Measurements from ENCODE around the gene RELN.

Gene RELN

DNA sequence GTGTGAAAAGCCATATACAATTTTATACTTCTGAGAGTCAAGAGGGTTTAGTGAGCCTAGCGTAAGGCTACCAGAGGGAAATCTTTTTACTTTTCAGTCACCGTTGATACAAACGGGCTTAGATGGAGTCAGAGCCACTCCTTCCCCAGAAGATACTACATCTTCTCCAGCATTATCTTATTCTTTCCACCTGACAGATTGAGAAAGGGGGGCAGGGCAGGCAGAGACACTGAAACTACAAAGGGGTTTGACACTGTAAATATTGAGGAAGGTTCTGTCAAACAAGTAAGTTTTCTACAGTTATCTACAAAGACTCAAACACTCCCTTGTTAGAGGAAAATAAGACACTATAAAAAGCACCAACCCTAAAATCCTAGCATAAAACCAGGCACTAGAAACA, 100.0 kb downstream of the RELN start:
- no peak for DNase-seq

DNA sequence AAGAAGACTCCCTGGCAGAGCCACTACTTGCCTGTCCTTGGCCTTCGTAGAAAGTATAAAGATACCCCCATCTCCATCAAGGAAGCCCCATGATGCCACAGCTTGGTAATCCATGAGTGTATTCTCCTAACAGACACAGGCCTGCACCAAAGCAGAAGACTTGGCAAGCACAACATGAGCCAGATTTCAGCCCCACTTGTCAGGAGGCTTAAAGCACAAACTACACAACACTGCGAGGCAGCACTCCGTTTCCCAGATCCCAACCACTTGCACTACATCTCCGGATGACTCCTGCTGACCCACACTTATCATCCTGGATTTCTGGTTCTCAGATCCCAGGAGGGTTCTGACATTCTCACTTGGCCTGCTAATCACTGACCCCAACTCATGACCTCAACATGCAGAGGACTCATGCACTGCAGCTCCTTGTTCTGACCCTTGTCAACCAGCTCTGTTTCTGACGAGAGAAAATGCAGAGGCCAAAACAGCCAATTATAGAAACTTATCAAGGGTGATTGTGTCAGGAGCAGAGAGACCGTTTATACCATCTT, 100.8 kb downstream of the RELN start:
- DNase-seq, result no peak

GRCh38 chr7:103887853-103888602, 101.4 kb downstream of the RELN start:
- no peak for DNase-seq

GRCh38 chr7:103887050-103887449, 102.4 kb downstream of the RELN start:
- DNase-seq, result no peak

DNA sequence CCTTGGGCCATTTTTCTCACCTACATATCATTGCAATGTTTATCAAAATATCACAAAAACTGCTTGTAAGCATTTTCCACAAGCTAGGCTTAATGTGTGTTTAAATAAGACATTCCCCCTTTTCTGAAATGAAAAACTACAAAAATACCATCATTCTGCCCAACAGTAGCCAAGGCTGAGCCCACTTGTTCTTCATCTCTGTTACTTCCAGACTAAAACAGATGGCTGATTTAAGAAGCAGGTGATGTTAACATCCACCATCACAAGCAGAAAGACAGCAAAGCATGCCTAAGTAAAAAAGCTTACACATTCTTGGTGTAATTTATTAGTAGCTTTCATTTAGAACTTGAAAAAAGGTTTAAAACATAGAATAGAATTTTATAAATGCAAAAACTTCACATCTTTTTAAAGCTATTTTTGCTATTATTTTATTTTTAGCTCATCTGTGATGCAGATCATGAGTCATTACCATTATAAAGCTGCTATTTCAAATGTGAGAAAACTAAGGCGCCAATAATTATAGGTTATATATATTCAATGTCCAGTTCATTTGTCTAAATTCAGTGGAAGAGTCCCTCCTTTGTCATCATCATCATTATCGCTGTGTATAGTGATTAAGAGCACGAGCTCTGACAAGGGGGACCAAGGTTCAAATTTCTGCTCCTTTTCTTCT, 109.4 kb downstream of the RELN start:
- no peak for DNase-seq

- DNase-seq, result no peak
Measured at GRCh38 chr7:103879411-103879810, 110.0 kb downstream of the RELN start.

GRCh38 chr7:103877565-103877964, 111.9 kb downstream of the RELN start:
- no peak for DNase-seq

GRCh38 chr7:103875718-103876117, 113.7 kb downstream of the RELN start:
- no peak for DNase-seq

DNA sequence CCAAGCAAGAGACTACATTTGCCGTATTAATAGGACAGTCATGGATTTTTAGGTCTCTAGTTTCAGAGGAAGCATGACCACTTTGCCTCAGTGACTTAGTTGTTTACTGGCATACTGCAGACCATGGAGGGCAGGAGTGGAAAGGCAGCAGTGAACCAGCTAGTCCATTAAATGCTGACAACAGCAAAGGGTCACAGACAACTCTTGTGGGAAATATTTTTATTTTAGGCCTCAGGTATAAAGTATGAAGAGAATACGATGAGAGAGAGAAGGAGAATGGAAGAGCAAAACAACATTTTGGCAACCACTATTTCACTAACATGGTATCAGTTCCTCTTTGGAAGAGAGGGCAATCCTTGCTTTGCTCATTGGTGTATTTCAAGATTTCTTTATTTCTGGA, 118.0 kb downstream of the RELN start:
- DNase-seq, result no peak

- no peak for DNase-seq
Measured at GRCh38 chr7:103870664-103871063, 118.8 kb downstream of the RELN start.

DNA sequence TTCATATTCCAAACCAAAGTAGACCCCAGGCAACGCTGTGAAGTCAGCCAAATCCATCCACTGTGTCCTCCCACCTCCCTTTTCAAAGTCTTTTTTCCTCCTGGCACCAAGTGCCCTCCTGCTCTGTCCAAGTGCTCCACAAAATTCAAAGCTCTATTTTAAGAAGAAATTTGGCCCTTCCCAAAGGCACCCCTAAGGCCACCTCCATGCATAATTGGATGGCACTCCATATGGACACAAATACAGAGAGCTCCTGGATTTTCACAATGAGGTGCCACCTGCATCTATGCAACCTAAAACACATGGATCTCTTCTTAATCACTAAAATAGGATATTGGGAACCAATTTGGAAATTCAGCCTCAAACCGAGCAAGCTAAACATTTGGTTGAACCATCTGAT, 121.6 kb downstream of the RELN start:
- no peak for DNase-seq

DNA sequence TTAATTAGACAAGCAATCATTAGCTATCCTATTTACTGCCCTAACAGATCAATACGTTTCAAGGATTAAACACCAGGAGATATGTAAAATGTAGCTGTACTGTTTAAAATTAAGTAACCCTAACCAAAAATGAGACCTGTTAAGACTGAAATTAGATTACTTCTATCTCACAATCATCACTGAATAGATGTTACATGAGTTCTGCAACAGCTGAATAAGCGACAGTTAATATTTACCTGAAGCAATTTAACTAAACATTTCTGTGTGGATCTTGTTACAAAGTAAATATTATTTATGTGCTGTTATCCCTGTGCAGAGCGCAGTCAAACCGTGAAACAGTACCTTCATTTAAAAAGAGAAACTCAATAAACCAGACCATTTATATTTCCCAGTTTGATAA, 122.5 kb downstream of the RELN start:
- DNase-seq, result no peak

DNA sequence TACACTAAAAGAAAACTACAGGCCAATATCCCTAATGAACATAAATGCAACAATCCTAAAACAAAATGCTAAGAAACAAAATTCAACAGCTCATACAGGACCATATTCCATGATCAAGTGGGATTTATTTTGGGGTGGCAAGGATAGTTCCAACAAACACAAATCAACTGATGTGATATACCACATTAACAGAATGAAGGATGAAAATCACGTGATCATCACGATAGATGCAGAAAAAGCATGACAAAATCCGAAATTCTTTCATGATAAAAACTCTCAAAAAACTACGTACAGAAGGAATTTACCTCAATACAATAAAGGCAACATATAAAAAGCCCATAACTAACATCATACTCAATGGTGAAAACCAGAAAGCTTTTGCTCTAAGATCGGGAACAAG, 124.0 kb downstream of the RELN start:
- no peak for DNase-seq

DNA sequence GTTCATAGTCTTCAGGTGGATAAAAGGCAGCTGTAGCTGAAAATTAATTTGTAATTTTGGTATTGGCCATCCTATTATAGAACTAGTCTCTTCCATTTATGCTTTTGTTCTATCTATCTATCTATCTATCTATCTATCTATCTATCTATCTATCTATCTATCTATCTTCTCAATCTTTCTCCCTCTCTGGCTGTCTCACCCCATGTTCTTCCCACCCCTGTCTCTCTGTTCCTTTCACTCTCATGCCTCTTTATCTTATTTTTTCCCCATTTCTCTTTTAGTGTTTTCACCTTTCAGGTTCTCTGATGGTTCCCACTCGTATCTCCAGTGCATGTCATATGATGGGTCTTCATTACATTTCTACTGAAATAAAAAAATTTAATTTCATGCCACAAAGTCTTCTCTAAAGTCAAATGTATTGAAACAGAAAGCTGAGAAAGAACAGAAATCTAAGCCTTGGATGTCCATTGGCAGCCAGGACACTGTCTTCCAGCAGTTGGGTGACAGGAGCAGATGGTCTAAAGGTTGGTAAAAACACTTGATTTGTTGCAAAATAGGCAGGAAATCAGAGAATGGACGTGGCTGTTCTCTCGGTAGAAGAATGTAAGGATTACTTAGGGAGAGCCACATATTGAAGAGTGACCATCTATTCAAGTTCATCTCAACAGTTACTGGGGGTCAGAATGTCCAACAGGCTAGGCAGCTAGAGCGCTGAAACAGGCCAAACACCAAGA, 127.0 kb downstream of the RELN start:
- no peak for DNase-seq

DNA sequence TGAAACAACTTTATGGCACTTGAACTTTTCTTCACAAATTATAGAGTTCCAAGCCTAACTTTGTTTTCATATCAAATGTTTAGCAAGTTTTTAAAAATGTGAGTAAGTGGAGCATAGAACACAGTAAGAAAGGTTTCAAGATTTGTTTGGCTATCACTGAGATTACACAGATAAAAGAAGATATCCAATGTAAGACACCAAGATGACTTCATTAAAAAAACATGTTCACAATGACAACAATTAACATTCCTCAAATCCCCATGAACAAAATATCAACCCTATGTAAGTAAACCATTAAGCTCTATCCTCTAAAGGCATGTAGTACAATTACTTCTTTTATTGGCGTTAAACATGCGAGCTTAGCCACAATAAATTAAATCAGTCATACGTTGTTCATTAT, 129.7 kb downstream of the RELN start:
- DNase-seq, result no peak

DNA sequence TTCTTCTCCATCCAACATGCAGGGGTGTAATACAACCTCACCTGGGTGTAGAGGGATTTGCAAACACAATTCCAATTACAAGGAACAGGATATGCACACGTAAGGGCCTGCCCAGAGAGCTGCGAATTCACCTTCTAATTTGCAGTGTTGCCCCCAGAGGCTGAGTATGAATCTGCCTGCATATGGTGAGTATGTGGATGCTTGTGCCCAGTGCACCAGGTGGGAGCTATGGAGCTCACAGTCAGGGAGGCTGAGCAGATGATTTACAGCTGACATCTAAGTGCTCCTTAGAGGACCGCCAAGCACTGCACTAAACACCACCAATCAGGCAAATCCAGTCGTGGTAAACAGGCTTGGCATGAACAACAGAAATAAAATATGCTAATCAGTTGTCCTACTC, 132.0 kb downstream of the RELN start:
- DNase-seq, result no peak

DNA sequence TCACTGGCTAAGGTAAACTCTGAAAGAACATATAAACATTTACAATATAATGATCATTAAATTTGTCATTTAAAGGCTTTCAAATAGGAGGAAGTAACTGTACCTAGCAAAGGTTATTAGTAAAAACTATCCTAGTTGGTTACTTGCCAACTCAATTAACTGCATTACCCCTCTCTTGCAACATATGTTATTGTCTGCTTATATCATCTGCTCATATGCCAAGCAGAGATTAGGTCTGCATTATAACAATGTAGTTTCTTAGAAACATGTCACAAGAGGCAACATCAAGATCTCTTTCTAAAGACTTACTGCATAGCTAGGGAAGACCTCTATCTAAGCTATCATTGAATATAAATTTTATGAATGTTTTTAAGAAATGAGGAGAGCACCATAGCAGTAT, 132.5 kb downstream of the RELN start:
- no peak for DNase-seq

GRCh38 chr7:103855671-103856070, 133.8 kb downstream of the RELN start:
- no peak for DNase-seq

GRCh38 chr7:103854611-103855010, 134.8 kb downstream of the RELN start:
- DNase-seq, result no peak

DNA sequence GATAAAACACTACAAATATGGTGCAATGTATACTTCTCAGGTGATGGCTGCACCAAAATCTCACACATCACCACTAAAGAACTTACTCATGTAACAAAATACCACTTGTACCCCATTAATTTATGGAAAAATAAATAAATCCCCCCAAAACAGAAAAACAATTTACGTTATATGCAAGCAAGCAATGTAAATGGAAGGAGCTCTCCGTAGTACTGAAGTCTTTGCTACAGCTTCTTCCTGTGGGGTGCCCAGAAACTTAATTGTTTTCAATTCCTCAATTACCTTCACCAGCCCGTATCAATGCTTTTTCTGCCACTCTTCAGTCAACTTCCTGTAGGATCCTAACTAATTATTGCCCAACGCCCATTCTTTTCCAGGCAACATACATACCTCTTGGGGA, 138.1 kb downstream of the RELN start:
- DNase-seq, result peak; percentile 16

DNA sequence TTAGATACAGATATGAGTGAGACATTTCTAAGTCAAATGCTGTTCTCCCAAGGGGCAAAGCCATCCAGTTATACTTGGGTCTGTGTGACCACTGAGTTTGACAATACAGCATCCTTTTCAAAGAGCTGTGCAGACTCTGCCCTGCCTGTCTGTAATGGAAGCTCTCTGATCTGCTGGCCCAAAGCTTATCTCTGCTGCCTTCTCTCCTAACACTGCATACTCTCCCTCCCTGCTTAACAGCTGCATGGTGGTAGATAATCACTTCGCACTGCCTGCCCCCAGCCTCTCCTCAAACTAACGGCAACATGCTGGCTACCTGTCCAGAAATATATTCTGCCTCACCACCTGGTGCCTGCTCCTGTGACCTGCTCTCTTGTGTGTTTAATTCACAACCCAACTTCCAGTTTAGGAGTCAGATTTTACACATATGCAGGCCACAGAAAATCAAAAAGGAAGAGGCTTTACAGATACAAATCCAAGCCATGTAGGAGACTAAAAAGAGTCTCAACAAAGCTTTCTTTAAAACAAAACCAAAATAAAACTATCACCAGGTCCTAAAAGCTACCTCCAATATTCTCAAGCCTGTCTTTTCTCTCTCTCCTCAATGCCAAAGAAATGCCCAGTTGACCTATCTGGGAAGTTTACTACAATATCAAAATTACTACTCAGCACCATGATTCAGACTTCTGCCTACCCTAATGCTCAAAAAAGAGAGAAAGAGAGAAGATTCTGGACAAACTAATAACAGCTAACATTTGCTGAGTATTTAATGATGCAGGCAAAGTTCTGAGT, 145.6 kb downstream of the RELN start:
- peak; percentile 88 for DNase-seq

DNA sequence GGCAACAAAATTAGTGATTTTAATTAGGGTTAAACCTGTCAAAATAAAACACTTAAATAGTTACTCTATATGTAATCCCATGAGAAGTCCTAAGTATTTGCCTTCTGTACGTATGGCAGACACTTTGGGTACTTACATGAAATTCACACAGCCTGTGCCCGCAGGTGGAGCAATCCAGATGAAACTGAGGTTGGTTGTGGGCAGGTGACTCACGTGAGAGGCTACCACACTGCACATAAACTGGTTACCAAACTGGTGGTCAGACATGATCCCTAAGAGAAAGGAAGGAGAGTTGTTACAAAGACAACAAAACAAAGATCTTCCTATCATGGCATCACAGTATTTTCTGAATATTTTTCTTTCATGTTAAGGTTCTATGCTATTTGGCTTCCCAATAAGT, 156.1 kb downstream of the RELN start:
- DNase-seq, result no peak

GRCh38 chr7:103832438-103832837, 157.0 kb downstream of the RELN start:
- no peak for DNase-seq

Measured in hematopoietic multipotent progenitor cell treated with erythropoietin and hydrocortisone succinate and interleukin-3 and kit ligand, for 8 days (in vitro differentiated cells).